IPS-11a (cell line): ENCODE measurements around the gene COL2A1.

ENCODE experiments used
- H3K4me3 ChIP-seq: one replicate; pipeline ENCODE4 v1.5.1; 2013; ENCODE audit warnings: low read depth, low read length, control low read depth

The COL2A1 gene

GRCh38 chr12:47991106-47992061, 12.9 kb downstream of the COL2A1 start:
- H3K4me3 ChIP-seq: no peak overlapping the region

- H3K4me3 ChIP-seq: no peak overlapping the region
Observed at GRCh38 chr12:47990351-47991105, 13.7 kb downstream of the COL2A1 start.

GRCh38 chr12:47989666-47990065, 14.6 kb downstream of the COL2A1 start:
- no peak overlapping the region for H3K4me3 ChIP-seq

- H3K4me3 ChIP-seq: no peak overlapping the region
Observed at GRCh38 chr12:47989023-47989417, 15.3 kb downstream of the COL2A1 start.

- no peak overlapping the region for H3K4me3 ChIP-seq
Observed at GRCh38 chr12:47988073-47989022, 15.9 kb downstream of the COL2A1 start.

GRCh38 chr12:47987411-47988072, 16.7 kb downstream of the COL2A1 start:
- H3K4me3 ChIP-seq: no peak overlapping the region

GRCh38 chr12:47986832-47987231, 17.4 kb downstream of the COL2A1 start:
- H3K4me3 ChIP-seq: no peak overlapping the region

- H3K4me3 ChIP-seq: no peak overlapping the region
Observed at GRCh38 chr12:47986291-47986660, 18.0 kb downstream of the COL2A1 start.

GRCh38 chr12:47985596-47986290, 18.5 kb downstream of the COL2A1 start:
- no peak overlapping the region for H3K4me3 ChIP-seq

GRCh38 chr12:47984331-47984801, 19.9 kb downstream of the COL2A1 start:
- no peak overlapping the region for H3K4me3 ChIP-seq

GRCh38 chr12:47983541-47984115, 20.6 kb downstream of the COL2A1 start:
- no peak overlapping the region for H3K4me3 ChIP-seq

GRCh38 chr12:47982770-47983169, 21.5 kb downstream of the COL2A1 start:
- no peak overlapping the region for H3K4me3 ChIP-seq

GRCh38 chr12:47982311-47982710, 22.0 kb downstream of the COL2A1 start:
- no peak overlapping the region for H3K4me3 ChIP-seq

- no peak overlapping the region for H3K4me3 ChIP-seq
Observed at GRCh38 chr12:47981496-47982260, 22.6 kb downstream of the COL2A1 start.

- no peak overlapping the region for H3K4me3 ChIP-seq
Observed at GRCh38 chr12:47980779-47981495, 23.3 kb downstream of the COL2A1 start.

- H3K4me3 ChIP-seq: no peak overlapping the region
Observed at GRCh38 chr12:47980197-47980596, 24.1 kb downstream of the COL2A1 start.

- H3K4me3 ChIP-seq: no peak overlapping the region
Observed at GRCh38 chr12:47979686-47980085, 24.6 kb downstream of the COL2A1 start.

- no peak overlapping the region for H3K4me3 ChIP-seq
Observed at GRCh38 chr12:47979166-47979565, 25.1 kb downstream of the COL2A1 start.
